Endothelial cell of umbilical vein (primary cell): ENCODE measurements around the gene ZP4. TPM values are rescaled to one million over a fixed set of nuclear protein-coding genes. Genes with fewer than 3 reads are reported as not detected.

Experiments used
- BruUV-seq: library from RNA; stranded (reverse); fragments of 400-500 nt; replicated peaks from 2 replicates; lab custom pipeline; 2021; lab: Mats Ljungman, UMichigan
- CTCF ChIA-PET: fragments of 300-600, 350-600 bp; sonication (Branson Sonifier 250); formaldehyde crosslinking; loops from one replicate; lab custom pipeline; 2021; ENCODE audit warnings: antibody characterized with exemption, inconsistent platforms; lab: Charles Lee
- POLR2A ChIA-PET: fragments of 300-600, 350-600 bp; sonication (Branson Sonifier 250); formaldehyde crosslinking; loops from one replicate; lab custom pipeline; 2021; ENCODE audit warnings: antibody characterized with exemption, inconsistent platforms; lab: Charles Lee
- DNase-seq: peaks from one replicate; pipeline ENCODE4 v3.0.0-alpha.2; 2011; ENCODE audit warnings: low read depth, low spot score
- FAIRE-seq: peaks from 2 replicates; lab custom pipeline; 2011; peaks lifted over from hg19 to GRCh38; lab: Jason Lieb, UNC
- H2AFZ ChIP-seq: 2 replicates; pipeline ENCODE4 v1.6.0; 2012; ENCODE audit warnings: low read depth, low read length, control low read depth, inconsistent platforms
- H3K27ac ChIP-seq: 2 replicates; pipeline ENCODE4 v1.5.1; 2011; ENCODE audit warnings: low read depth, mild to moderate bottlenecking, control low read depth, low read length, moderate library complexity; ENCODE audit not compliant: insufficient read depth
- H3K27me3 ChIP-seq, 2 experiments: 2 replicates each; pipeline versions ENCODE4 v1.6.0 to v1.6.1; 2011; ENCODE audit warnings: low read length in 2 of 2, mixed read lengths in 1 of 2; ENCODE audit not compliant: control insufficient read depth in 2 of 2, insufficient read depth in 2 of 2
- H3K36me3 ChIP-seq, 2 experiments: 2 replicates in 1 of 2; 3 replicates in 1 of 2; pipeline ENCODE4 v1.5.1; 2011; ENCODE audit warnings: low read length in 2 of 2, mild to moderate bottlenecking in 1 of 2, moderate library complexity in 1 of 2; ENCODE audit not compliant: control insufficient read depth in 2 of 2, insufficient read depth in 2 of 2; ENCODE audit errors: extremely low read depth in 1 of 2
- H3K4me1 ChIP-seq: 3 replicates; pipeline ENCODE4 v1.5.1; 2011; ENCODE audit warnings: mild to moderate bottlenecking, low read length; ENCODE audit not compliant: control insufficient read depth, insufficient read depth; ENCODE audit errors: extremely low read depth
- H3K4me2 ChIP-seq: 2 replicates; pipeline ENCODE4 v1.6.1; 2011; ENCODE audit warnings: low read length, control low read depth, mixed read lengths; ENCODE audit not compliant: insufficient read depth
- H3K4me3 ChIP-seq, 3 experiments: fragments of 200-600 bp in 1 of 3; sonication (generic), shearing (Covaris generic) in 1 of 3; replicated peaks in 1 of 3; 2 replicates each; pipeline ENCODE4 v1.5.1; 2011 to 2016; ENCODE audit warnings: control low read depth in 3 of 3, low read length in 3 of 3, mild to moderate bottlenecking in 2 of 3, inconsistent platforms in 1 of 3, low read depth in 1 of 3, moderate library complexity in 1 of 3; ENCODE audit not compliant: insufficient read depth in 1 of 3
- H3K79me2 ChIP-seq: 2 replicates; pipeline ENCODE4 v1.6.0; 2012; ENCODE audit warnings: low read length, inconsistent platforms; ENCODE audit not compliant: control insufficient read depth, insufficient read depth
- H3K9ac ChIP-seq: replicated peaks from 2 replicates; pipeline ENCODE3; 2011; ENCODE audit warnings: low read length, control low read depth; ENCODE audit not compliant: insufficient read depth; ENCODE audit errors: extremely low read depth
- H3K9me1 ChIP-seq: replicated peaks from 3 replicates; pipeline ENCODE4 v1.6.0; 2011; ENCODE audit warnings: mild to moderate bottlenecking, low read length; ENCODE audit not compliant: control insufficient read depth, insufficient read depth; ENCODE audit errors: extremely low read depth
- H3K9me3 ChIP-seq: replicated peaks from 2 replicates; pipeline ENCODE4 v1.5.1; 2012; ENCODE audit warnings: low read length, inconsistent platforms; ENCODE audit not compliant: control insufficient read depth, insufficient read depth
- H4K20me1 ChIP-seq: replicated peaks from 2 replicates; pipeline ENCODE3; 2011; ENCODE audit warnings: mild to moderate bottlenecking, low read length; ENCODE audit not compliant: control insufficient read depth, insufficient read depth; ENCODE audit errors: extremely low read depth
- CTCF ChIP-seq, 2 donors: IDR thresholded peaks; 1 replicate in 1 of 2; 2 replicates in 1 of 2; pipeline ENCODE4 v1.5.1; 2011; ENCODE audit warnings: low read length in 2 of 2, mild to moderate bottlenecking in 2 of 2, moderate library complexity in 2 of 2, control low read depth in 1 of 2, inconsistent platforms in 1 of 2, low read depth in 1 of 2; ENCODE audit not compliant: insufficient read depth in 1 of 2; ENCODE audit errors: extremely low read depth in 1 of 2
- EZH2 ChIP-seq: IDR thresholded peaks from 2 replicates; pipeline ENCODE4 v1.6.1; 2012; ENCODE audit warnings: borderline replicate concordance, low read depth, mild to moderate bottlenecking, moderate library complexity, low read length, inconsistent platforms; ENCODE audit not compliant: severe bottlenecking
- FOS ChIP-seq: IDR thresholded peaks from 2 replicates; pipeline ENCODE4 v1.6.1; 2011; ENCODE audit warnings: mild to moderate bottlenecking, low read length, moderate library complexity, borderline replicate concordance; ENCODE audit not compliant: insufficient read depth
- GATA2 ChIP-seq: IDR thresholded peaks from 2 replicates; pipeline ENCODE4 v1.7.0; 2011; ENCODE audit warnings: low read depth, mild to moderate bottlenecking, moderate library complexity, mixed read lengths, low read length; ENCODE audit not compliant: insufficient read length, insufficient read depth
- JUN ChIP-seq: IDR thresholded peaks from 2 replicates; pipeline ENCODE4 v1.6.1; 2011; ENCODE audit warnings: borderline replicate concordance, low read depth; ENCODE audit not compliant: insufficient read length, insufficient read depth
- MAX ChIP-seq: IDR thresholded peaks from 2 replicates; pipeline ENCODE4 v1.6.1; 2011; ENCODE audit not compliant: insufficient read depth, insufficient read length
- MYC ChIP-seq: IDR thresholded peaks from one replicate; pipeline ENCODE4 v1.6.1; 2011; ENCODE audit warnings: mild to moderate bottlenecking, low read depth, low read length
- POLR2A ChIP-seq: IDR thresholded peaks from 2 replicates; pipeline ENCODE4 v1.6.1; 2012; ENCODE audit warnings: low read depth, mild to moderate bottlenecking, control low read depth, low read length
- POLR2AphosphoS5 ChIP-seq: IDR thresholded peaks from 2 replicates; pipeline ENCODE4 v1.6.1; 2012; ENCODE audit warnings: low read depth, mild to moderate bottlenecking, control low read depth, low read length, moderate library complexity; ENCODE audit not compliant: insufficient read depth
- dilution Hi-C: fragments of 300-500 bp; cut with MboI; formaldehyde crosslinking; loops from one replicate; pipeline ENCODE4 v1.15.0; 2019; ENCODE audit warnings: low sequenced_read_pairs; ENCODE audit not compliant: extremely low pct_ligation_motif_present
- intact Hi-C: fragments of 100-400 bp; cut with micrococcal nuclease; formaldehyde crosslinking; loops from one replicate; pipeline ENCODE4 v1.10.0; 2022
- polyA plus RNA-seq, 4 experiments: library from polyadenylated mRNA; depleted of rRNA in 3 of 4; stranded (reverse) in 3 of 4; unstranded in 1 of 4; fragments of >200 nt; gene quantifications; 2 replicates each; pipeline versions ENCODE4 v1.2.1 to v1.2.3, GENCODE V29; 2011 to 2012; ENCODE audit warnings: missing spikeins in 1 of 4
- total RNA-seq: library from RNA; stranded (reverse); gene quantifications from 2 replicates; pipeline ENCODE4 v1.2.3, GENCODE V29; 2021

ZP4 gene
- total and polyA plus RNA-seq, 2 donors (not counting 3 experiments of a cell fraction or from before 2014, with no cell fraction given), result not detected

- POLR2A ChIA-PET, result no interaction called here
- no peaks in the 10 kb centered on the region for H3K79me2 ChIP-seq
- DNase-seq, result no peak
- no peaks in the 10 kb centered on the region for H3K4me1 ChIP-seq
- no TSS peak for BruUV-seq
- intact Hi-C loops, result no loop called here
- no peak overlapping the region for H3K9ac ChIP-seq
- H2AFZ ChIP-seq, result no peak overlapping the region
- H3K27ac ChIP-seq, result no peak overlapping the region
- no peaks in the 10 kb centered on the region for H4K20me1 ChIP-seq
- FAIRE-seq, result no peak
- no peak overlapping the region for H3K4me3 ChIP-seq
- H3K9me1 ChIP-seq, result no peaks in the 10 kb centered on the region
- CTCF ChIA-PET, result no interaction called here
- H3K9me3 ChIP-seq, result peaks cover 2% of the 10 kb centered on the region
- no peak overlapping the region for H3K4me2 ChIP-seq
- dilution Hi-C loops, result no loop called here
- TF ChIP-seq EZH2, result no peak
- TF ChIP-seq FOS, result no peak
- no peak for TF ChIP-seq MAX
- TF ChIP-seq POLR2AphosphoS5, result no peak
- TF ChIP-seq MYC, result no peak
- no peak for TF ChIP-seq GATA2
- TF ChIP-seq POLR2A, result no peak
- TF ChIP-seq CTCF (IDR thresholded peaks at IDR 0.05; ENCODE audit: extremely low read depth in 1 of 2, insufficient read depth in 1 of 2, low read depth in 1 of 2, low read length in 2 of 2), result no peak
- TF ChIP-seq JUN, result no peak
- no peaks in the 10 kb centered on the region for H3K27me3 ChIP-seq
- no peaks in the 10 kb centered on the region for H3K36me3 ChIP-seq
Observed at GRCh38 chr1:237877631-237878030, 13.1 kb downstream of the ZP4 start.
